ENCODE data around the gene GIGYF2.

GIGYF2 gene

DNA sequence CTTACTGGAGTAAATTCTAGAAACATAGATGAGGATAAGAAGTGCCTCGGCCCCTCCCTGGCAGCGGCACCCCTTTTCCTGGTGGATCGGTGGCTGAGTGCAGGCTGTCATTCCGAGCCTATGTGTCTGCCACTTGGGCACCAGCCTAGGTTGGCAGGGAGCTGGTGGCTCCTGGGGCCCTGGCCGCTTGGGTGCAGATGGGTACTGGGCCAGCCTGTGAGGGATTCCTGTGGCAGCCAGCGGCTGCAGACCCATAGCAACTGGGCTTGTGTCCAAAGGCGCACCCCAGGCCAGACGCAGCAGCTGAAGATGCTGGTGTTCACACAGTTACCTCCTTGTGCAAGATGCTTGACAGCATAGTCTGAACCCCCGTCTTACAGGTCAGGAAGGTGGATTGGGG lies 175.7 kb downstream of the GIGYF2 start:
- Histone ChIP-seq H3K4me2 (no peak overlapping the region), H3K9me3 (replicated peaks in 1 of 11) (no peaks in the 10 kb centered on the region), H3K27ac (no peak overlapping the region), H3K4me1 (peaks cover 6 to 23% (median 18%) of the 10 kb centered on the region in 10 experiments; a peak in 17 of 20 replicates), H3K36me3 (no peaks in the 10 kb centered on the region), H4K20me1 (peaks cover 0 to 25% (median 8%) of the 10 kb centered on the region in 11 experiments; a peak in 11 of 22 replicates), H3K9ac (no peak overlapping the region), H3K4me3 (no peak overlapping the region), H3K27me3 (peaks cover 35 to 44% (median 37%) of the 10 kb centered on the region in 11 experiments)
- no peak for TF ChIP-seq Cebpa-rat (IDR thresholded peaks at IDR 0.05)

- Histone ChIP-seq H4K20me1 (peaks cover 0 to 31% (median 8%) of the 10 kb centered on the region in 11 experiments; a peak in 12 of 22 replicates), H3K4me2 (peak overlapping the region in 4 of 11 experiments; percentile 0 to 61 (median 16); a peak in 5 of 22 replicates), H3K36me3 (no peaks in the 10 kb centered on the region), H3K9ac (no peak overlapping the region), H3K9me3 (replicated peaks in 1 of 11) (no peaks in the 10 kb centered on the region), H3K4me3 (no peak overlapping the region), H3K4me1 (peaks cover 6 to 23% (median 18%) of the 10 kb centered on the region in 10 experiments; a peak in 17 of 20 replicates), H3K27me3 (peaks cover 40 to 50% (median 43%) of the 10 kb centered on the region in 11 experiments), H3K27ac (peak overlapping the region in 1 of 11 experiments; percentile 23; a peak in 1 of 22 replicates)
- TF ChIP-seq Cebpa-rat (IDR thresholded peaks at IDR 0.05) = no peak
Observed at GRCh38 chr2:232873292-232873908, 176.3 kb downstream of the GIGYF2 start.

DNA sequence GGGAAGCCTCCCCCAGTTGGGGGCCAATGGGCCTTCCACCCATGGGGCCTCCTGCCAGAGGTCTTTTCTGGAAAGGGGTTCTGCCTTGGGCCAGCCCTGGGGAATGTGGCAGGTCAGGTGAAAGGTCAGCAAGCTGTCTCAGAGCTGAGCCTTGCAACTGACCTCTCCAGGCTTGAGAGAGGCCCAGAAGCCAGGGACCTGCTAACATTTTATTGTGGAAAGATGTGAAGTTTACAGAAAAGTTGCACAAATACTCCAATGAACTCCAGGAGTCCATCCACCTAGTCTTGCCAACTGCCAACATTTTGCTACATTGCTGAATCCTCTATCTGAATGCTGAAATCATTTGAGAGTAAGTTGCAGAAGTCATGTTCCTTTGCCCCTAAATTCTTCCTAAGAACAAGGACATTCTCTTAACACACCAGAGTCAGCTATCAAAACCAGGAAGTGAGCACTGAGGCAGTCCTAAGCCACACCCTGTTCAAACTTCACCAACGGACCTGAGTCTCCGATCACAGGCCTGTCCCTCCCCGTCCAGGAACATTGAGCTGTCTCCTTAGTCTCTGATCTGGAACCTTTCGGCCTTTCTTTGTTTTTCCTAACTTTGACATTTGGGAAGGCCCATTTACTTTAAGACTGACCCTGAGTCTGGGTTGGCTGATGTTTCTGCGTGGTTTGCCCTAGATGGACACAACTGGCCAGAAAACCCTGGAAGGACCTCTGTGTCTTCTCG lies 176.9 kb downstream of the GIGYF2 start:
- peak overlapping the region in 1 of 11 experiments; percentile 23; a peak in 1 of 22 replicates for H3K27ac ChIP-seq
- H4K20me1 ChIP-seq = peaks cover 0 to 38% (median 8%) of the 10 kb centered on the region in 11 experiments; a peak in 12 of 22 replicates
- no peak for TF ChIP-seq Cebpa-rat (IDR thresholded peaks at IDR 0.05)
- H3K4me2 ChIP-seq = peak overlapping the region in 4 of 11 experiments; percentile 0 to 61 (median 16); a peak in 5 of 22 replicates
- H3K9me3 ChIP-seq (replicated peaks in 1 of 11) = no peaks in the 10 kb centered on the region
- H3K4me1 ChIP-seq = peaks cover 6 to 23% (median 18%) of the 10 kb centered on the region in 10 experiments; a peak in 17 of 20 replicates
- no peak overlapping the region for H3K9ac ChIP-seq
- peaks cover 40 to 55% (median 47%) of the 10 kb centered on the region in 11 experiments for H3K27me3 ChIP-seq
- no peak overlapping the region for H3K4me3 ChIP-seq
- H3K36me3 ChIP-seq = no peaks in the 10 kb centered on the region

DNA sequence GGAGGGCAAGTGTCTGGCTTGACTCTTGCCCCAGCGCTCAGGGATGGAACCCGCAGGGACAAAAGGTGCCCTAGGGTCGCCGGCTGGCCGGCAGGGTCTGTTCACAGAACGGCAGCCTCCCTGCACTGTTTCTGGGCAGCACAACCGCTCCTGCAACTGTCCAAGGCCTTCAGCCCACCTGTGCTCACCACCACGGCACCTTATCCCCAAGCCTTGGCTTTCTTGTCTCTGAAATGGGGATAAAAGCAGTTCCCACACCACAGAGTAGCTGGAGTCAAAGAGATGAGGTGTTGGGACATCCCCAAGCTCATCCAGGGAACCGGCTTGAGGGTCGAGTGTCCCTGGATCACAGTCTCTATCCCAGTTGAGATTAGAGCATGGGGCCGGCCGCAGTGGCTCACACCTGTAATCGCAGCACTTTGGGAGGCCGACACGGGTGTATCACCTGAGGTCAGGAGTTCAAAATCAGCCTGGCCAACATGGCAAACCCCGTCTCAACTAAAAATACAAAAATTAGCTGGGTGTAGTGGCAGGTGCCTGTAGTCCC lies 177.6 kb downstream of the GIGYF2 start:
- no peak for TF ChIP-seq Cebpa-rat (IDR thresholded peaks at IDR 0.05)
- Histone ChIP-seq H3K9me3 (replicated peaks in 1 of 11) (no peaks in the 10 kb centered on the region), H3K27me3 (peaks cover 40 to 55% (median 47%) of the 10 kb centered on the region in 11 experiments), H3K4me1 (peaks cover 6 to 23% (median 18%) of the 10 kb centered on the region in 10 experiments; a peak in 17 of 20 replicates), H3K9ac (no peak overlapping the region), H3K27ac (no peak overlapping the region), H3K36me3 (no peaks in the 10 kb centered on the region), H3K4me3 (no peak overlapping the region), H4K20me1 (peaks cover 0 to 44% (median 8%) of the 10 kb centered on the region in 11 experiments; a peak in 12 of 22 replicates), H3K4me2 (peak overlapping the region in 2 of 11 experiments; percentile 2 to 61; a peak in 2 of 22 replicates)

GRCh38 chr2:232875256-232876121 lies 178.4 kb downstream of the GIGYF2 start:
- Histone ChIP-seq H3K27ac (no peak overlapping the region), H3K9me3 (replicated peaks in 1 of 11) (no peaks in the 10 kb centered on the region), H3K4me2 (no peak overlapping the region), H4K20me1 (peaks cover 0 to 44% (median 8%) of the 10 kb centered on the region in 11 experiments; a peak in 13 of 22 replicates), H3K4me1 (peaks cover 6 to 23% (median 18%) of the 10 kb centered on the region in 10 experiments; a peak in 18 of 20 replicates), H3K4me3 (no peak overlapping the region), H3K9ac (no peak overlapping the region), H3K27me3 (peaks cover 40 to 55% (median 47%) of the 10 kb centered on the region in 11 experiments), H3K36me3 (no peaks in the 10 kb centered on the region)
- no peak for TF ChIP-seq Cebpa-rat (IDR thresholded peaks at IDR 0.05)

DNA sequence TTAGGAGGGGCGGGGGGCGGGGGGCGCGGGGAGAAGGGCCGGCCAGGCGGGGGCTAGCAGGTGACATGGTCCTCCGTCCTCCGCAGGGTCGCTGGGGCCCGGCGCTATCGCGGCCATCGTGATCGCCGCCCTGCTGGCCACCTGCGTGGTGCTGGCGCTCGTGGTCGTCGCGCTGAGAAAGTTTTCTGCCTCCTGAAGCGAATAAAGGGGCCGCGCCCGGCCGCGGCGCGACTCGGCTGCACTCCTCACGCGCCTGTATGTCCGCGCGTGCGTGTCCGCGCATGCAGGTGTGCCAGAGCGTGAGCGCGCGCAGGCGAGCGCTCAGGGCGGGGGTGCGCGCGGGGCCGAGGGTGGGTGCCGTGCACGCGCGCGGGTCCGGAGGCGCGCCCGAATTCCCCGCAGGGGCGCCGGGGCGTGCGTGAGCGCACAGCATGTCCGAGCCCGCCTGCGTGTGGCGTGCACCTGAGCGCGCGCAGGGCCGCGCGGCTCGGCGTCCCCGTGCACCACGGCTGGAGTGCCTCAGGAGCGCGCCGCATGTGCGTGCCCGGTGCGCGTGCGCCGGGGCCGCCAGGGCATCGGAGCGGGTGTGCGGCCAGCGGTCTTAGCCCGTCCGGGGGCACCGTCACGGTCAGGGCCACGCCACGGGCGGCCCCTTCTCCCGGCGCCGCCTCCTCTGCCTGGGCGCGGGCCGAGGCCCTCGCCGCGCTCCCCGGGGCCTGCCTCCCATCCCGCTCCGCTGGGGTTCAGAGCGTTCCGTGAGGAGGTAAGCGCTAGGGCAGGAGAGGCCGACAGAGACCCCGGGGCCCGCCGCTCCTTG lies 179.2 kb downstream of the GIGYF2 start:
- peaks cover 12 to 25% (median 19%) of the 10 kb centered on the region in 10 experiments; a peak in 19 of 20 replicates for H3K4me1 ChIP-seq
- TF ChIP-seq Cebpa-rat (IDR thresholded peaks at IDR 0.05) = no peak
- H3K36me3 ChIP-seq = no peaks in the 10 kb centered on the region
- peak overlapping the region; percentile 37 to 65 (median 54) for H3K4me3 ChIP-seq
- H3K9me3 ChIP-seq (replicated peaks in 1 of 11) = no peaks in the 10 kb centered on the region
- H3K4me2 ChIP-seq = peak overlapping the region; percentile 71 to 91 (median 83)
- H3K9ac ChIP-seq = no peak overlapping the region
- H4K20me1 ChIP-seq = peaks cover 0 to 40% (median 8%) of the 10 kb centered on the region in 11 experiments; a peak in 13 of 22 replicates
- H3K27ac ChIP-seq = no peak overlapping the region
- H3K27me3 ChIP-seq = peaks cover 40 to 55% (median 47%) of the 10 kb centered on the region in 11 experiments

DNA sequence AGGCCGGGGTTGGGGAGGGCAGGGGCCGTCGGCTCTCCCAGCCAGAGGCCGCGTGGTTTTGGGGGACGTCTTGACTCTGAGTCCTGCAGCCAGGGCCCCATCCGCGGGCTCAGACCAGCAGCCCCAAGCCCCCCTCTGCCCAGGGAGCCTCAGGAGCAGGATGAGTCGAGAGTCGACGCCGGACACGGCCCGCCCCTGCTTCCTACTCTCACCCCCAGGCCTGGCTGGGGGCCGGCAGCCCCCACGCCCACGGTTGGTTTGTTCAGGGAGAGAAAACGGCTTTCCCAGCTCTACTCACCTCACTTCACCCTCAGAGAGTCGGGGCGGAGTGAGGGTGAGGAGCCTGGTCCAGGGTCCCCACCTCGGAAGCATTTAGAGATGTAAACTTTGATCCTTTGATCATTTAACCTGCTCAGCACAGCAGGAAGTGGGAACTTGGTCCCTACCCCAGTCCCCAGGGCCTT lies 179.9 kb downstream of the GIGYF2 start:
- Histone ChIP-seq H3K9me3 (replicated peaks in 1 of 11) (no peaks in the 10 kb centered on the region), H3K4me2 (peak overlapping the region; percentile 71 to 91 (median 83)), H3K4me3 (peak overlapping the region in 9 of 10 experiments; percentile 37 to 65 (median 54); a peak in 14 of 20 replicates), H3K36me3 (no peaks in the 10 kb centered on the region), H3K27ac (no peak overlapping the region), H3K4me1 (peaks cover 12 to 23% (median 19%) of the 10 kb centered on the region in 10 experiments; a peak in 19 of 20 replicates), H3K27me3 (peaks cover 40 to 55% (median 47%) of the 10 kb centered on the region in 11 experiments), H3K9ac (no peak overlapping the region), H4K20me1 (peaks cover 0 to 37% (median 8%) of the 10 kb centered on the region in 11 experiments; a peak in 13 of 22 replicates)
- no peak for TF ChIP-seq Cebpa-rat (IDR thresholded peaks at IDR 0.05)

Measured in BLaER1 treated with 17β-estradiol and CSF1 and Interleukin-3, amounts not matched to agents 10 nM and 100 nM (cell line).